Measurements from ENCODE around the gene NBPF20.
A peak's percentile ranks its signal among the peaks of the same experiment; 100 is the strongest.
"Not testable (repeated sequence)": the region's sequence is repeated elsewhere in the genome, so short reads cannot be mapped to it uniquely, and the experiment has no call there.

NBPF20 gene

DNA sequence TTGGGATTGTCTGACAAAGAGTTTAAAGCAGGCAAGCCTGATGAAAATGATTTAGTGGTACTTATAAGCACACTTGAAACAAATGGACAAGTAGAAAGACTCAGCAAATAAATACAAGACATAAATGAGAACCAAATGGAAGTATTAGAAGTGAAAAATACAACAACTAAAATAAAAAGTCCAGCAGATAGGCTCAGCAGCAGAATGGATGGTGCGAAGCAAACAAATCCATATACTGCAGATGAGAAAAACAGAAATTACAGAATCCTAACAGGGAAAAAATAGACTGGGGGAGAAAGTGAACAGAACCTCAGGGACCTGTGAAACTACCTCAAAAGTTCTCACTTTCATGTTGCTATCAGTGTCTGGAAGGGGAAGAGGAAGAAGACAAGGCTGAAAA lies 3.9 kb upstream of the NBPF20 start:
- DNase-seq, result not testable (repeated sequence)

DNA sequence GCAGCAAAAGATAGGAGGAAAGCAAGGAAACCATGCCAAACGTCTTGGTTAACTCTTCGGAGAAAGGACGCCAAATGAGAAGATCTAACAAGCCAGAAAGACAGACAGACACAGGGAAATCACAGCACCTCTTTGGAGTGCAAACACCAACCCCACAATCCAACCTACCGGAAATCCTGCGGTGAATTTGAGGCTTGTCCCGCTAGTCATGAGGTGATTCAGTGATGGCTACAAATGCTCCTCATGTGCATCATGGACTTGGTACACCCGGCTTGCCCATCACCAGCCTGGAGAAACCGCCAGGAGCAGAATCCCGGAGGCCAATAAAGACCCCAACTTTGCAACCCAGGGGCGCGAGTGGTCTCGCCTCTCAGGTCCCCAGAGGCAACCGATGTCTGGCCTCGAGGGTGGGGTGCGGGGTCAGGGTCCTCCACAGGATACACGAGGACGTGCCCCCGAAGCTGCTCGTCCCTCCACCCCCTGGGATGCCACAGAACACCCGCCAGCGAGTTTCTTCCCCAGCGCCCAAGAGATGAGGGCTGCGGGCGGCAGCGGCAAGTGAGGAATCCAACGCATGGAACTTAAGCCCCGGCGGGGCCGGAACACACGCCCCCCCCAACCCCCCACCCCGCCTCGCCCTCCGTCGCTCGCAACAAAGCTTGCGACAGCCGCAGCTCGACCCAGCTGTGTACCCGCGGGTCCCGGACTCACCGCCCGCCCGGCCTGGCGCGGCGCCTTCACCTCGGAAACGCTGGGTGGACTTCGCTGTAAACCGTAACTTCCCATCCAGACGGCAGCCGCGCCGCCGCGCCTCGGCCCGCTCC lies 579 bp downstream of the NBPF20 start:
- peak; percentile 62 for DNase-seq

DNA sequence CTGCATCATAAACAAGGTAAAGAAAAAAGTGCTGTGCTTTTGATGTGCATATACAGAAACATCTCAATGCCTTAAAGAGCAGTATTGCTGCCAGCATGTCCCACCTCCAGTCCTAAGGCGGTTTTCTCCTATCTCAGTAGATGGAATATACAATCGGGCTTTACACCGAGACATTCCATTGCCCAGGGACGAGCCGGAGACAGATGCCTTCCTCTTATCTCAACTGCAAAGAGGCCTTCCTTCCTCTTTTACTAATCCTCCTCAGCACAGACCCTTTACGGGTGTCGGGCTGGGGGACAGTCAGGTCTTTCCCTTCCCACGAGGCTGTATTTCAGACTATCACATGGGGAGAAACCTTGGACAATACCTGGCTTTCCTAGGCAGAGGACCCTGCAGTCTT lies 10.3 kb downstream of the NBPF20 start:
- not testable (repeated sequence) for DNase-seq

GRCh38 chr1:145407266-145407665 lies 18.1 kb downstream of the NBPF20 start:
- DNase-seq, result not testable (repeated sequence)

DNA sequence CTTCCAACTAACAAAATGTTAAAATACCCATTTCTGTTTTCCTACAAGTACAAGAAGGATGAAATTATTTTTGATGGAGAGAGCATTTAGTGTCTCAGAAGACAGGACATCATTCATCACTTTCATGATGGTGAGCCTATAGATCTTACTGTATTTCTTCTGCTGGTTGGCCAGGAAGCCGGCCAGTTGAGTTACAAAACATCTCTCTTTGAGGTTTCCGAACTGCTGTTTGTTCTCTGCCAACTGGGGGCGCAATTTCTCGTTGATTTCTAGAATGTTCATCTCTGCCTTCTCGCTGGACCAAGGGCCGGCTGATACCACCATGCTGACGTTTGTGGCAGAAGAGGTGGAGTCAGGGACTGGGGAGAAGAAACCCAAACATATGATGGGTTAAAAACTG lies 20.5 kb downstream of the NBPF20 start:
- not testable (repeated sequence) for DNase-seq

GRCh38 chr1:145400701-145401100 lies 24.7 kb downstream of the NBPF20 start:
- DNase-seq, result not testable (repeated sequence)

Data from stimulated activated CD4-positive, alpha-beta T cell treated with anti-CD3 and anti-CD28 coated beads, Interleukin-15, amount 100 ng/mL, for 24 hours (primary cell).